PC-9 (cell line): ENCODE measurements around the gene RAB3GAP2.
"Not testable (repeated sequence)": the region's sequence is repeated elsewhere in the genome, so short reads cannot be mapped to it uniquely, and the experiment has no call there.

Source experiments
- CTCF ChIP-seq: fragments of 200-600 bp; sonication (generic); conservative IDR thresholded peaks from 2 replicates; pipeline ENCODE4 v1.6.1; 2017; ENCODE audit warnings: mixed run types, antibody characterized with exemption, mild to moderate bottlenecking, moderate library complexity
- EZH2 ChIP-seq: fragments of 200-600 bp; sonication (generic); IDR thresholded peaks from 2 replicates; pipeline ENCODE4 v1.8.0; 2017; ENCODE audit warnings: antibody characterized with exemption, low read depth

DNA sequence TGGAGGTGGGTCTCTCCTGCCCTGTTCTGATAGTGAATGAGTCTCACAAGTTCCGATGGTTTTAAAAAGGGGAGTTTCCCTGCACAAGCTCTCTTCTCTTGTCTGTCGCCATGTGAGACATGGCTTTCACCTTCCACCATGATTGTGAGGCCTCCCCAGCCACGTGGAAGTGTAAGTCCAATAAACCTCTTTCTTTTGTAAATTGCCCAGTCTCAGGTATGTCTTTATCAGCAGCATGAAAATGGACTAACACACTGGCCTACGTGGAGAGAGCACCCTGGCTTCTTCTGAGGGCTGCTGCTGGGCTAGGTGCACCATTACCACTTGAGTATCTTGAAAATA, 51.6 kb downstream of the RAB3GAP2 start:
- TF ChIP-seq CTCF, EZH2: not testable (repeated sequence)
